ENCODE results near the gene BOD1L1.

Gene BOD1L1

GRCh38 chr4:13533670-13534343, 93.7 kb downstream of the BOD1L1 start:
- no peak for TF ChIP-seq CTCF (IDR thresholded peaks at IDR 0.05; ENCODE audit: low read length)
- TF ChIP-seq EZH2phosphoT487 (IDR thresholded peaks at IDR 0.05; ENCODE audit: low read length), result no peak
- TF ChIP-seq EZH2 (optimal IDR thresholded peaks at IDR 0.05; ENCODE audit: low read depth, low read length), result no peak
- Histone ChIP-seq H3K79me2 (ENCODE audit: low read length) (no peaks in the 10 kb centered on the region), H3F3A (ENCODE audit: insufficient read depth, low read length) (no peaks in the 10 kb centered on the region), H3K9me2 (replicated peaks; ENCODE audit: insufficient read depth, low read length) (no peaks in the 10 kb centered on the region), H4K20me1 (ENCODE audit: insufficient read depth, low read length) (no peaks in the 10 kb centered on the region), H3K4me2 (ENCODE audit: low read depth, low read length) (no peak overlapping the region), H3K27me3 (replicated peaks; ENCODE audit: insufficient read depth, low read length) (peaks cover 74% of the 10 kb centered on the region), H3K9ac (ENCODE audit: low read length) (no peak overlapping the region), H3K4me1 (ENCODE audit: low read length) (0 out of 2 replicates have a peak, but pooled peaks cover 4% of the 10 kb centered on the region), H3K36me3 (replicated peaks; ENCODE audit: insufficient read depth, low read length) (no peaks in the 10 kb centered on the region), H3K9me3 (replicated peaks; ENCODE audit: insufficient read depth, low read length) (no peaks in the 10 kb centered on the region), H3K4me3 (ENCODE audit: low read length) (no peak overlapping the region), H2AFZ (ENCODE audit: low read length) (no peak overlapping the region), H3K27ac (ENCODE audit: low read length) (no peak overlapping the region)
- peak; percentile 3 for DNase-seq

GRCh38 chr4:13531625-13531998, 95.9 kb downstream of the BOD1L1 start:
- H3K27me3 ChIP-seq (replicated peaks; ENCODE audit: insufficient read depth, low read length), result peaks cover 68% of the 10 kb centered on the region
- H3K27ac ChIP-seq (ENCODE audit: low read length), result no peak overlapping the region
- no peaks in the 10 kb centered on the region for H3K9me3 ChIP-seq (replicated peaks; ENCODE audit: insufficient read depth, low read length)
- peak; percentile 3 for DNase-seq
- no peak overlapping the region for H3K4me2 ChIP-seq (ENCODE audit: low read depth, low read length)
- H3K4me3 ChIP-seq (ENCODE audit: low read length), result no peak overlapping the region
- TF ChIP-seq EZH2phosphoT487 (IDR thresholded peaks at IDR 0.05; ENCODE audit: low read length) (no peak), EZH2 (optimal IDR thresholded peaks at IDR 0.05; ENCODE audit: low read depth, low read length) (no peak), CTCF (IDR thresholded peaks at IDR 0.05; ENCODE audit: low read length) (no peak)
- H3K36me3 ChIP-seq (replicated peaks; ENCODE audit: insufficient read depth, low read length), result no peaks in the 10 kb centered on the region
- H3K9me2 ChIP-seq (replicated peaks; ENCODE audit: insufficient read depth, low read length), result no peaks in the 10 kb centered on the region
- H3K9ac ChIP-seq (ENCODE audit: low read length), result no peak overlapping the region
- H4K20me1 ChIP-seq (ENCODE audit: insufficient read depth, low read length), result no peaks in the 10 kb centered on the region
- H3K79me2 ChIP-seq (ENCODE audit: low read length), result no peaks in the 10 kb centered on the region
- H3F3A ChIP-seq (ENCODE audit: insufficient read depth, low read length), result no peaks in the 10 kb centered on the region
- no peak overlapping the region for H2AFZ ChIP-seq (ENCODE audit: low read length)
- H3K4me1 ChIP-seq (ENCODE audit: low read length), result 0 out of 2 replicates have a peak, but pooled peaks cover 5% of the 10 kb centered on the region

- no peaks in the 10 kb centered on the region for H3K36me3 ChIP-seq (replicated peaks; ENCODE audit: insufficient read depth, low read length)
- H3K79me2 ChIP-seq (ENCODE audit: low read length), result no peaks in the 10 kb centered on the region
- no peak overlapping the region for H3K27ac ChIP-seq (ENCODE audit: low read length)
- H3K9me3 ChIP-seq (replicated peaks; ENCODE audit: insufficient read depth, low read length), result no peaks in the 10 kb centered on the region
- H3F3A ChIP-seq (ENCODE audit: insufficient read depth, low read length), result no peaks in the 10 kb centered on the region
- H2AFZ ChIP-seq (ENCODE audit: low read length), result no peak overlapping the region
- no peak for TF ChIP-seq EZH2 (optimal IDR thresholded peaks at IDR 0.05; ENCODE audit: low read depth, low read length)
- no peak for TF ChIP-seq EZH2phosphoT487 (IDR thresholded peaks at IDR 0.05; ENCODE audit: low read length)
- H3K4me3 ChIP-seq (ENCODE audit: low read length), result no peak overlapping the region
- H3K4me1 ChIP-seq (ENCODE audit: low read length), result 0 out of 2 replicates have a peak, but pooled peaks cover 5% of the 10 kb centered on the region
- no peaks in the 10 kb centered on the region for H3K9me2 ChIP-seq (replicated peaks; ENCODE audit: insufficient read depth, low read length)
- H3K9ac ChIP-seq (ENCODE audit: low read length), result no peak overlapping the region
- DNase-seq, result no peak
- peaks cover 62% of the 10 kb centered on the region for H3K27me3 ChIP-seq (replicated peaks; ENCODE audit: insufficient read depth, low read length)
- H4K20me1 ChIP-seq (ENCODE audit: insufficient read depth, low read length), result no peaks in the 10 kb centered on the region
- H3K4me2 ChIP-seq (ENCODE audit: low read depth, low read length), result no peak overlapping the region
Measured at GRCh38 chr4:13530823-13531624, 96.5 kb downstream of the BOD1L1 start.

Data from MM.1S (cell line).